Common myeloid progenitor, CD34-positive (primary cell): Measurements from ENCODE around the gene RARA.
A peak's percentile ranks its signal among the peaks of the same experiment; 100 is the strongest.

ENCODE experiments used
- CTCF ChIA-PET: fragments of 350-600 bp; sonication (Branson Sonifier 250); formaldehyde crosslinking; loops from one replicate; lab custom pipeline; 2021; ENCODE audit warnings: antibody characterized with exemption; lab: Charles Lee
- POLR2A ChIA-PET: fragments of 350-600 bp; sonication (Branson Sonifier 250); formaldehyde crosslinking; loops from one replicate; lab custom pipeline; 2021; ENCODE audit warnings: antibody characterized with exemption; lab: Charles Lee
- DNase-seq, 3 donors: peaks; one replicate each; pipeline versions ENCODE4 v3.0.0 to v3.0.0-alpha.2; 2013
- H3K27ac ChIP-seq, 2 experiments: 1 replicate in 1 of 2; 2 replicates in 1 of 2; pipeline ENCODE4 v1.7.0; 2013; ENCODE audit warnings: inconsistent platforms in 2 of 2, low read length in 2 of 2, mild to moderate bottlenecking in 2 of 2, low read depth in 1 of 2, moderate library complexity in 1 of 2; ENCODE audit not compliant: severe bottlenecking in 2 of 2, insufficient read depth in 1 of 2, poor library complexity in 1 of 2
- H3K27me3 ChIP-seq, 5 experiments: replicated peaks in 2 of 5; 1 replicate in 3 of 5; 2 replicates in 2 of 5; pipeline versions ENCODE4 v1.6.1 to v1.7.0; 2013; ENCODE audit warnings: low read length in 4 of 5, mild to moderate bottlenecking in 2 of 5, moderate library complexity in 2 of 5, inconsistent platforms in 1 of 5; ENCODE audit not compliant: insufficient read depth in 5 of 5, control insufficient read depth in 4 of 5
- H3K36me3 ChIP-seq, 4 experiments: 1 replicate in 2 of 4; 2 replicates in 2 of 4; pipeline versions ENCODE4 v1.6.1 to v1.7.0; 2013; ENCODE audit warnings: low read length in 3 of 4, control low read depth in 1 of 4, mild to moderate bottlenecking in 1 of 4; ENCODE audit not compliant: control insufficient read depth in 4 of 4, insufficient read depth in 4 of 4
- H3K4me1 ChIP-seq, 4 experiments: 1 replicate in 3 of 4; 2 replicates in 1 of 4; pipeline versions ENCODE4 v1.6.1 to v1.7.1; 2013; ENCODE audit warnings: low read length in 3 of 4, mild to moderate bottlenecking in 3 of 4, control low read depth in 1 of 4, inconsistent platforms in 1 of 4, moderate library complexity in 1 of 4; ENCODE audit not compliant: control insufficient read depth in 4 of 4, insufficient read depth in 4 of 4; ENCODE audit errors: control extremely low read depth in 1 of 4
- H3K4me3 ChIP-seq, 7 experiments: 1 replicate in 4 of 7; 2 replicates in 3 of 7; pipeline versions ENCODE4 v1.5.1 to v1.7.0; 2013; ENCODE audit warnings: mild to moderate bottlenecking in 7 of 7, low read length in 6 of 7, moderate library complexity in 6 of 7, inconsistent platforms in 2 of 7, low read depth in 2 of 7, control low read depth in 1 of 7; ENCODE audit not compliant: insufficient read depth in 4 of 7, control insufficient read depth in 1 of 7; ENCODE audit errors: extremely low read depth in 1 of 7
- H3K9me3 ChIP-seq, 5 experiments: 1 replicate in 4 of 5; 2 replicates in 1 of 5; pipeline versions ENCODE4 v1.6.1 to v1.7.1; 2013; ENCODE audit warnings: low read length in 4 of 5, mild to moderate bottlenecking in 2 of 5, inconsistent platforms in 1 of 5, low read depth in 1 of 5, moderate library complexity in 1 of 5; ENCODE audit not compliant: control insufficient read depth in 4 of 5, insufficient read depth in 2 of 5; ENCODE audit errors: control extremely low read depth in 1 of 5
- WGBS: methylation state at CpG from one replicate; pipeline ENCODE4 v1.1.5; 2013; ENCODE audit not compliant: insufficient coverage; 5-methylcytosine and 5-hydroxymethylcytosine counted together

RARA gene

DNA sequence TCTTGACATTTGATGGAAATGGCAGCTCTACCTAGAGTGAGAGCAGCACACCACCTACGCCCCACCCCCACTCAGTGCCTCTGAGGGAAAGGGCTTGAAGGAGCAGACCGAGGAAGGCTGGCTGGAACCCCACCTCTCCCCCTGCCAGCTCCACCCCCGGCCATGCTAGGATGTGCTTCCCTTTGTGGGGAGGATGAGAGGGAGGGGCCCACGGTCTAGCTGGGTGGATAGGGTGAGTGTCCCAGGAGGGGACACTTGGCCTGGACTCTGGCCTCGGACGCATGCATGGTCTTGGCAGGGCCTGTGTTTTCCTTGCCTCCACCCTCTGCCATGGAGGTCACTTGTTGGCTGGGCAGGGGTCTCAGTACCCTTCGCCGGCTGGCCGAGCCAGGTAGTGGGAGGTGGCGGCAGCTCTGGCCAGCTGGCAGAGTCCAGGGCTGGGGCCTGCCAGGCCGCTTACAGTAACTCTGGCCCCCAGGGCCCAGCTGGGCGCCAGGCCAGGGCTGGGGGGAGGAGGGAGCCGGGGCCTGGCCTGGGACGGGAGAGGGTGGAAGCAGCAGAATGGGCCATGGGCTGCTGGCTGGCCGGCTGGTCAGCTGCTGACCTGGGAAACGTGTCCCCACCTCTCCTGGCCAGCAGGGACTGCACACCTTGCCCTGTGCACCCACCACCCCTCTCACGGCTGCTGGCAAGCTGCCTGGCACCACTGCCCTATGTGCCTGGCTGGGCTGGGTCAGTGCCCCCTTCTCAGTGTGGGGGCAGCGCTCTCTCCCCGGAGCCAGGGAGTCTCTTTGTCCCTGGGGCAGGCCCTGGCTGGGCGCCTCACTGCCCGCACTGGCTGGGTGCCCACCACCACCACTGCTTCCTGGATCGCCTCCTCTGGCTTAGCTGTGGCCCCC is 23.0 kb downstream of the RARA start:
- Histone ChIP-seq H3K27ac (no peak overlapping the region), H3K4me3 (peak overlapping the region in 3 of 7 experiments; percentile 19 to 39 (median 33))
- POLR2A ChIA-PET, result interaction anchor here (1.1 to 3.7 kb wide), 7 partner anchors 10 to 1455 kb away, joined by 3 to 30 read pairs (median 10); no protein-coding TSS in a partner anchor

DNA sequence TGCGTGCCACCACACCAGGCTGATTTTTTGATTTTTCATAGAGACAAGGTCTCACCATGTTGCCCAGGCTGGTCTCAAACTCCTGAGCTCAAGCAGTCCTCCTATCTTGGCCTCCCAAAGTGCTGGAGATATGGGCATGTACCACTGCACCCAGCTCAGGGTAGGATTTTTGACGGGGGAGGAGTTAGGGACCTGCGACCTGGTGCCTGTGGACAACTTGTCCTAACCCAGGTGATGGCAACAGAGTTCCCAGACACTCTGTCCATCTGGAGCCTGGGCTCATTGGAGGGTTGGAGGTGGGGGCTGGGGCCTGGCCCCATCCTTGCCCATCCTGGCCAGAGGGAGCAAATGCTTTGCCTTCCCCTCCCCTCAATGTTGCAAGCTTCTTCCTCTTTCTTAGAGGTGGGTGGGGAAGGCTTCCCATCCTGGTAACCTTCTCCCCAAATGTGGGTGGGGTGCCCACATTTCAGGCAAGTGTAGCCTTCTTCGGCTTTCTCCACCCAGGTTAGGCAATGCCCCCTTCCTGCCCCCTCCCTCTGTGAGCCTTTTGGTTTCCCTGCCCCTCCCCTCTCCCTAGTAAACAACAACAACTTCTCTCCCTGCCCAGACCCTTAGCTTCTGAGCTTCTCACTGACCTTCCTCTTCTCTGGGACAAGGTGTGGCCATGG is 24.9 kb downstream of the RARA start:
- ChIA-PET CTCF (interaction anchor here (0.7 to 50.4 kb wide), 6 partner anchors 11 to 30 kb away, joined by 3 to 1388 read pairs (median 4); partner anchors contain the start of gene GJD3), POLR2A (interaction anchor here (0.7 to 3.7 kb wide), 2 partner anchors 12 to 22 kb away, joined by 3 to 30 read pairs; no protein-coding TSS in a partner anchor)
- Histone ChIP-seq H3K9me3 (no peaks in the 10 kb centered on the region), H3K4me3 (no peak overlapping the region), H3K27ac (no peak overlapping the region), H3K27me3 (no peaks in the 10 kb centered on the region), H3K36me3 (peaks cover 0 to 47% (median 9%) of the 10 kb centered on the region in 4 experiments), H3K4me1 (peaks cover 28 to 92% (median 77%) of the 10 kb centered on the region in 4 experiments)
- 73% methylated on average over 4 of the region's 4 CpGs for WGBS
- no peak for DNase-seq

More for the DNA sequence above, 23.0 kb downstream of the RARA start:
- CTCF ChIA-PET, result interaction anchor here (1.0 to 50.4 kb wide), 10 partner anchors 11 to 38 kb away, joined by 3 to 1388 read pairs (median 10); partner anchors contain the start of genes GJD3 and RARA
- H3K4me1 ChIP-seq, result peaks cover 35 to 92% (median 77%) of the 10 kb centered on the region in 4 experiments
- no peaks in the 10 kb centered on the region for H3K9me3 ChIP-seq
- peaks cover 0 to 39% (median 9%) of the 10 kb centered on the region in 4 experiments for H3K36me3 ChIP-seq
- H3K27me3 ChIP-seq, result no peaks in the 10 kb centered on the region
- DNase-seq, result peak in 1 of 3 donors; percentile 30
- 43% methylated on average over 13 of the region's 22 CpGs for WGBS

DNA sequence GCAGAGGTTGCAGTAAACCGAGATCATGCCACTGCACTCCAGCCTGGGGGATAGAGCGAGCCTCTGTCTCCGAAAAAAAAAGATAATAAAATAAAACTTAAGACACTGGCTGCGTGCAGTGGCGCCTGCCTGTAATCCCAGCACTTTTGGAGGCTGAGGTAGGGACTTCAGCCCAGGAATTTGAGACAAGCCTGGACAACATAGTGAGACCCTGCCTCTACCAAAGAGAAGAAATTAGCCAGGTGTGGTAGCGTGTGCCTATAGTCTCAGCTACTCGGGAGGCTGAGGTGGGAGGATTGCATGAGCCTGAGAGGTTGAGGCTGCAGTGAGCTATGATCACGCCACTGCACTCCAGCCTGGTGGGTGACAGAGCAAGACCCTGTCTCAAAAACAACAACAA is 26.6 kb downstream of the RARA start:
- H3K27ac ChIP-seq, result no peak overlapping the region
- no peaks in the 10 kb centered on the region for H3K9me3 ChIP-seq
- POLR2A ChIA-PET, result interaction anchor here (0.9 kb wide), 1 partner anchor 9 kb away, joined by 3 read pairs; no protein-coding TSS in a partner anchor
- CTCF ChIA-PET, result interaction anchor here (0.7 to 50.4 kb wide), 4 partner anchors 12 to 35 kb away, joined by 3 to 1388 read pairs (median 9); partner anchors contain the start of gene GJD3
- no peaks in the 10 kb centered on the region for H3K27me3 ChIP-seq
- peaks cover 0 to 50% (median 12%) of the 10 kb centered on the region in 4 experiments for H3K36me3 ChIP-seq
- WGBS, result 94% methylated on average over 7 of the region's 8 CpGs
- peaks cover 22 to 92% (median 78%) of the 10 kb centered on the region in 4 experiments for H3K4me1 ChIP-seq
- no peak overlapping the region for H3K4me3 ChIP-seq
- DNase-seq, result no peak

DNA sequence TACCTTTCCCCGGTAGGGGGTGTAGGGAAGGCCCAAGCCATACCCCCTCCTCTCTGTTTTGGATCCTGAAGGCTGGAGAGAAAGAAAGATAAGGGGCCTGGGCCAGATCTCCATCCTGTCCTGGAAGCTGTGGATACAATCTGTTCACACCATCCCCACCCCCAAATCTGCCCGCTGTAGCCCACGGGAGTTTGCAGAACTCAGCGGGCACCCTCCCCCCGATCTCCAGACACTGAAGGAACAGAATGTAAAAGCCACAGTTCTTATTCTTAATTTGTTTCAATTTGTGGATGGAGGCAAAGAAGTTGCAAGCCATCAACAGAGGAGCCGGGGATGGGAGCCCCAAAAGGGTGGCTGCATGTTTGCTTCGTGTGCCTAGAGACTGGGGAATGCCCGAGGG is 28.4 kb downstream of the RARA start:
- 79% methylated on average over 2 of the region's 8 CpGs for WGBS
- H3K27ac ChIP-seq, result no peak overlapping the region
- no peaks in the 10 kb centered on the region for H3K9me3 ChIP-seq
- no peaks in the 10 kb centered on the region for H3K27me3 ChIP-seq
- H3K4me1 ChIP-seq, result peaks cover 24 to 91% (median 72%) of the 10 kb centered on the region in 4 experiments
- DNase-seq, result no peak
- H3K36me3 ChIP-seq, result peaks cover 0 to 34% (median 3%) of the 10 kb centered on the region in 4 experiments
- no peak overlapping the region for H3K4me3 ChIP-seq
- ChIA-PET CTCF (interaction anchor here (1.1 to 50.4 kb wide), 4 partner anchors 13 to 30 kb away, joined by 3 to 1388 read pairs (median 9); partner anchors contain the start of gene GJD3), POLR2A (no interaction called here)

DNA sequence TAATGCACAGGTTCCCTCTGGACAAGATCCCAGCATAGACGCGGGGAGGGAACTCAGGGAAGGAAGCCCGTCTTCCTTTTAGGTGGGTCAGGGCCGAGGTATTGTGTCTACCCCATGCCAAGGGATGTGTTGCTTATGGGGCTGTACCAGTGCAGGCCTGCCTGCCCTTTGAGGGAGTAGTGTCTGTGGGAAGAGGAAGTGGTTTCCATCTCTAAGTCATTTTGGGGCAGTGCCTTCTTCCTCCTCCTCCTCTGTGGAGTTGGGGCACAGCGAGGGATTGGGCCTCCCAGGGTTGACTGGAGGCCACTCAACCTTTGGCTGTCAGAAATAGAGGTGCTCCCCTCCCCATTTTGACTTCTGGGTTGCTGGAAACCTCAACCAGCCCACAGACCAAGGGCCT is 29.1 kb downstream of the RARA start:
- ChIA-PET POLR2A (interaction anchor here (1.2 to 8.3 kb wide), 2 partner anchors 16 to 30 kb away, joined by 4 to 195 read pairs; partner anchors contain the start of gene RARA), CTCF (interaction anchor here (1.1 to 32.6 kb wide), 3 partner anchors 15 to 25 kb away, joined by 3 to 1388 read pairs (median 90); partner anchors contain the start of genes CDC6 and RARA)
- no peak for DNase-seq
- Histone ChIP-seq H3K27me3 (no peaks in the 10 kb centered on the region), H3K4me1 (peaks cover 28 to 91% (median 73%) of the 10 kb centered on the region in 4 experiments), H3K36me3 (peaks cover 0 to 30% (median 3%) of the 10 kb centered on the region in 4 experiments), H3K4me3 (no peak overlapping the region), H3K27ac (no peak overlapping the region), H3K9me3 (no peaks in the 10 kb centered on the region)
- WGBS, result 20% methylated on average over 1 of the region's 5 CpGs

DNA sequence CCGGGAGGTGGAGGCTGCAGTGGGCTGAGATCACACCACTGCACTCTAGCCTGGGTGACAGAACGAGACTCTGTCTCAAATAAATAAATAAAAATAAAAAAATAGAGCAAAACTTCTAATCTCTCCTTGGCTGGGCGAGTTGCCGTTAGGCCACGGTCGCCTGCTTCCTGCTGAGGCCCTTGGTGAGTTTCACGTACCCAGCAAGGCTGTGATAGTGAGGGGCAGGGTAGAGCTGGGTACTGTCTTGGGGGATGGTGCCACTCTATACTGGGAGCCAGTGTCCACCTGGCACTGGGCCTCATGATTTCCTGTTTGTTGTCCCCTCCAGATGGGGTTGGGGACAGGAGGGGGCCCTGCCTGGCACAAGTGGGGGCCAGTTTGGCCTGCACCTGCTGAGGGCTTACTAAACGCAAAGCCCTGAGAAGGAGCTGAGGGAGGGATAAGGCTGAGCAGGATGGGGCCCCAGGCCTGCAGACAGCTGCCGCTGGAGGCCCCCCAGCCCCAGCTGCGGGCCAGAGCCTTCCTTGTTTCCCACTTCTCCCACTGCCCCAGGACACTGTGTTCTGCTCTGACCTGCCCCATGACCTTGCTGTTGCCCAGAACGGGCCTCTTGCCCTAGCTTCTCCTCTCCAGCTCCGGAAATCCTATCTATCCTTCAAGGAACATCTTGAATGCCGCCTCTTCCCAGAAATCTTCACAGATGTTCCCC is 30.1 kb downstream of the RARA start:
- Histone ChIP-seq H3K36me3 (peaks cover 0 to 25% (median 3%) of the 10 kb centered on the region in 4 experiments), H3K4me3 (peak overlapping the region in 3 of 7 experiments; percentile 28 to 50 (median 40)), H3K27ac (peak overlapping the region in 1 of 2 experiments; percentile 70), H3K27me3 (no peaks in the 10 kb centered on the region), H3K9me3 (no peaks in the 10 kb centered on the region), H3K4me1 (peaks cover 21 to 91% (median 76%) of the 10 kb centered on the region in 4 experiments)
- 35% methylated on average over 5 of the region's 13 CpGs for WGBS
- POLR2A ChIA-PET, result interaction anchor here (0.8 to 8.3 kb wide), 4 partner anchors 9 to 31 kb away, joined by 3 to 195 read pairs (median 4); partner anchors contain the start of gene RARA
- CTCF ChIA-PET, result interaction anchor here (0.6 to 32.6 kb wide), 7 partner anchors 10 to 137 kb away, joined by 3 to 1388 read pairs (median 6); partner anchors contain the start of genes CDC6 and RARA
- peak in 2 of 3 donors; percentile 83 to 90 for DNase-seq
